Skeletal muscle satellite cell (primary cell): ENCODE data around the gene CCNO. TPM values are rescaled to one million over a fixed set of nuclear protein-coding genes. Genes with fewer than 3 reads are reported as not detected.

Experiments
- H3K27me3 ChIP-seq: 2 replicates; pipeline ENCODE4 v1.7.0; 2013; ENCODE audit warnings: low read length; ENCODE audit not compliant: control insufficient read depth, insufficient read depth
- H3K36me3 ChIP-seq: 2 replicates; pipeline ENCODE4 v1.7.0; 2013; ENCODE audit warnings: mild to moderate bottlenecking, control low read depth, low read length; ENCODE audit not compliant: insufficient read depth
- H3K4me1 ChIP-seq: 2 replicates; pipeline ENCODE4 v1.7.0; 2013; ENCODE audit warnings: low read length; ENCODE audit not compliant: control insufficient read depth, insufficient read depth
- H3K4me2 ChIP-seq: 2 replicates; pipeline ENCODE4 v1.7.0; 2013; ENCODE audit warnings: mild to moderate bottlenecking, low read length
- H3K4me3 ChIP-seq: 2 replicates; pipeline ENCODE4 v1.7.0; 2013; ENCODE audit warnings: low read length
- H3K9ac ChIP-seq: 2 replicates; pipeline ENCODE4 v1.7.0; 2013; ENCODE audit warnings: mild to moderate bottlenecking, low read depth, low read length, moderate library complexity
- H3K9me3 ChIP-seq: replicated peaks from 2 replicates; pipeline ENCODE4 v1.7.0; 2013; ENCODE audit warnings: mild to moderate bottlenecking, control low read depth, low read length
- total RNA-seq: library from RNA; depleted of rRNA; stranded (reverse); fragments of >200 nt; gene quantifications from 2 replicates; pipeline ENCODE4 v1.2.3, GENCODE V29; 2012; rRNA removed

Gene CCNO, protein sequence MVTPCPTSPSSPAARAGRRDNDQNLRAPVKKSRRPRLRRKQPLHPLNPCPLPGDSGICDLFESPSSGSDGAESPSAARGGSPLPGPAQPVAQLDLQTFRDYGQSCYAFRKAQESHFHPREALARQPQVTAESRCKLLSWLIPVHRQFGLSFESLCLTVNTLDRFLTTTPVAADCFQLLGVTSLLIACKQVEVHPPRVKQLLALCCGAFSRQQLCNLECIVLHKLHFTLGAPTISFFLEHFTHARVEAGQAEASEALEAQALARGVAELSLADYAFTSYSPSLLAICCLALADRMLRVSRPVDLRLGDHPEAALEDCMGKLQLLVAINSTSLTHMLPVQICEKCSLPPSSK
- total RNA-seq: 0.22 TPM in 1 of 2 replicates, not detected in the other

DNA sequence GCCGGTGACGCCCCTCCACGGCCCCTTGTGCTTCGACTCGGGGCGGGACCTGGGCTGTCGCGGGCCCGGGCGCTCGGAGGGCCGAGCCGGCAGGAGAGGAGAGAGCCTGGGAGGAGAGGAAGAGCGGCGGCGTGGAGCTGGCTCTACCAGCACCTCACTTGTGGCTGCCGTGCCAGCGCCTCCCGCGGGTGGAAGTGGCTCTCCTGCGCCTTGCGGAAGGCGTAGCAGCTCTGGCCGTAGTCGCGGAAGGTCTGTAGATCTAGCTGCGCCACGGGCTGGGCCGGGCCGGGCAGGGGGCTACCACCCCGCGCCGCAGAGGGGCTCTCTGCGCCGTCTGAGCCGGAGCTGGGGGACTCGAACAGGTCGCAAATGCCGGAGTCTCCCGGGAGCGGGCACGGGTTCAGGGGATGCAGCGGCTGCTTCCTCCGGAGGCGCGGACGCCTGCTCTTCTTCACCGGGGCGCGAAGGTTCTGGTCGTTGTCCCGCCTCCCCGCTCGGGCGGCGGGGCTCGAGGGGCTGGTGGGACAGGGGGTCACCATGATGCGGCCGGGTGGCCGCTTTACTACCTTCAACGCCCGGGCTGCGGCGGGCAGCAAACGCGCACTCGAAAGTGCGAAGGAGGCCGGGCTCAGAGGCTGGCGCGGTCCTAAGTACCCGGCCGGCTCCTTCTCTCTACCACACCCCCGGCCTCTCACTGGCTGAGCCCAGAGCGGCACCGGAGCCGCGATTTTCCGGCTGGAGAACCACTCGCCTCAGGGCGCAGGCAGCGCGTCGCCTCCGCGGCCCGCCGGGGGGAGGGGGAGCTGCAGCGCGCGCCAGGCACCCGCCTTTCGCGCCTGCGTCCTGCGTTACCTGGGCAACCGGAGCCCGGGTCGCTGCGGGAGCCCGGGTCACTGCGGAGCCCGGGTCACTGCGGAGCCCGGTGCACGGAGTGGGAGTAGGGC is at the start of gene CCNO:
Gene CCNO, minus strand, starts transcription at position 624 of the 944 bp plus-strand sequence. Its CDS starts 85 bp downstream, at position 539.
- H3K9ac ChIP-seq: peak within 1 kb of the TSS; percentile 34
- H3K9me3 ChIP-seq: no peaks in the 10 kb centered on the region
- peaks cover 23% of the 10 kb centered on the region for H3K4me1 ChIP-seq
- H3K27me3 ChIP-seq: peaks cover 62% of the 10 kb centered on the region
- H3K4me2 ChIP-seq: peak within 1 kb of the TSS; percentile 91
- H3K4me3 ChIP-seq: peak within 1 kb of the TSS; percentile 70
- H3K36me3 ChIP-seq: no peaks in the 10 kb centered on the region

DNA sequence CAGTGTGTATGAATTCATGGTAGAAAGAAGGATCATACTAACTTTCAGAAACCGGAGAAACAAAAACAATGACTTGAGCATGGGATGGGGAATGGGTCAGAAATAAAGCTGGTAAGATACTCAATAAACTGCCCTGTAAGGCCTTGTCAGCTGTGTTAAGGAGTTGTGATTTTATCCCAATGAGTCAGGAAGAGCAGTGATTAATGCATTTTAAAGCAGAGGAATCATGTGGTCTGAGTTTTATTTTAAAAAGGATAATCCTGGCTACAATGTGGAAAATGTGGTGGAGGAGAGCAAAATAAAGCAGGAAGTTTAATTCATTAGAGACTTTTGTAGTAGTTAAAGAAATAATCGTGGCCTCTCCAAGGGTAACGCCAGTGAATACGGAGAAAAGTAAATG is 45.4 kb upstream of the CCNO start:
- no peaks in the 10 kb centered on the region for H3K9me3 ChIP-seq
- peaks cover 68% of the 10 kb centered on the region for H3K36me3 ChIP-seq
- no peak overlapping the region for H3K9ac ChIP-seq
- H3K27me3 ChIP-seq: no peaks in the 10 kb centered on the region
- no peak overlapping the region for H3K4me3 ChIP-seq
- peaks cover 9% of the 10 kb centered on the region for H3K4me1 ChIP-seq
- H3K4me2 ChIP-seq: no peak overlapping the region

DNA sequence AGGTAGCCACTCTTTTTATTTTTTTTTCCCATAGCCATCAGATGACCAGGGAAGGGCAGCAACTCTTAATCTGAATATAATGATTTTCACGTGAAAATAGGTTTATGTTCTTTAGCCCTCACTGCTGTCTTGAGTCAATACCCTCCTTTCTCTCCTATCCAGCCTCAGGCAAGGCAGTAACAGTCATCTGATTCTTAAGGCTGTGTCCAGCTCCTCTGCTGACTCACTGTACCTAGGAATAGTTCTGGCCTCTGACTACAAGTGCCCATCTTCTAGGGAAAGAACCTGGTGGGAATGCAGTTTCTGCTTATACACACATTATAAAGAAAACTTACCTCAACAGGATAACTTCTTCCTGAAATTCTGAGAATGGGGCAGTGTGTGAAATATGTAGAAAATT is 43.4 kb upstream of the CCNO start:
- Histone ChIP-seq H3K4me3 (no peak overlapping the region), H3K4me1 (peaks cover 9% of the 10 kb centered on the region), H3K36me3 (peaks cover 68% of the 10 kb centered on the region), H3K9me3 (no peaks in the 10 kb centered on the region), H3K4me2 (no peak overlapping the region), H3K27me3 (no peaks in the 10 kb centered on the region), H3K9ac (no peak overlapping the region)

DNA sequence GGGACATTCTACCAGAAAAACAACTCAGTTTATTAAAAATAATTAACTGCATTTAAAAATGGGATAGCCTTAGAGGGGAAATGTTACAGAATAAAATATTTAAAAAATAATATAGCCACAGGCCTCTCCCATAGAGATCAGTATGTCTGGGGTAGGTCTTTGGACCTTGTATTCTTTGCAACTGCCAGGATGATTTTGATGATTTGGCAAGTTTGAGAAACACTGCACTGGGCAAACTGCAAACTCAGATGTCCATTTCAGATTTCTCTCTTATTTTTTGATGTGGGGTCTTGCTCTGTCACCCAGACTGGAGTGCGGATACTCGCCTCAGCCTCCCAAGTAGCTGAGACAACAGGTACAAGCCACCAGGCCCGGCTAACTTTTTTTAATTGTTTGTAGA is 24.9 kb upstream of the CCNO start:
- H3K36me3 ChIP-seq: peaks cover 72% of the 10 kb centered on the region
- no peak overlapping the region for H3K9ac ChIP-seq
- no peaks in the 10 kb centered on the region for H3K4me1 ChIP-seq
- H3K4me3 ChIP-seq: no peak overlapping the region
- no peak overlapping the region for H3K4me2 ChIP-seq
- H3K9me3 ChIP-seq: no peaks in the 10 kb centered on the region
- no peaks in the 10 kb centered on the region for H3K27me3 ChIP-seq

DNA sequence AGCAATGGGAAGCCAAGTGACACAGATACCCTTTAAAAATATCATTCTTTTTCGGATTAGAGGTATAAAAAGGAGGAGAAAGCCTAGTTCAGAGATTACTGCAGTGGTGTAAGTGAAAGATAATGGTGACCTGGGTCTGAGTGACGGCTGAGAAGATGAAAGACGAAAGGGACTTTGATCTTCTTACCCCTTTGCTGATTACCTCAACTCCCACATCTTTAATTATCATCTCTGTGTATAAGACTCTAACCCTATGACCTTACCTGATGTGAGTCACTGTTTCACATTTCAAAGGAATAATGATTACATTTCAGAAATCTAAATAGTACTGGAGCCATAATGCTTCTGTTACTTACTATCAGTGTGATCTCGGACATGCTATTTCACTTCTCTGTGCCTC is 21.4 kb upstream of the CCNO start:
- H3K4me2 ChIP-seq: no peak overlapping the region
- H3K9me3 ChIP-seq: no peaks in the 10 kb centered on the region
- H3K36me3 ChIP-seq: peaks cover 47% of the 10 kb centered on the region
- no peak overlapping the region for H3K4me3 ChIP-seq
- H3K4me1 ChIP-seq: no peaks in the 10 kb centered on the region
- H3K9ac ChIP-seq: no peak overlapping the region
- H3K27me3 ChIP-seq: no peaks in the 10 kb centered on the region

DNA sequence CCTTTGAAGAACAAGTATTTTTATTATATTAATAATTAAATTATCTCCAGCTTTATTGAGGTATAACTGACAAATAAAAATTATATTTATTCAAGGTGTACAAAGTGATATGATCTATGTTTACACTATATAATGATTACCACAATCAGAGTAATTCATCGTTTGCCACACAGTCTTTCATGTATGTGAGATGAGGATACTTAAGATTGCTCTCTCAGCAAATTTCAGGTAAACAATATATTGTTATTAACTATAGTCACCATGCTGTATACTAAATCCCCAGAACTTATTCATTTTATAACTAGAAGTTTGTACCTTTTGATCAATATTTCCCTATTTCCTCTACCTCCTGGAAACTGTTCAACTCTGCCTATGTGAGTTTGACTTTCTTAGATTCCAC is 16.7 kb upstream of the CCNO start:
- Histone ChIP-seq H3K27me3 (no peaks in the 10 kb centered on the region), H3K9ac (no peak overlapping the region), H3K9me3 (no peaks in the 10 kb centered on the region), H3K4me2 (no peak overlapping the region), H3K36me3 (peaks cover 9% of the 10 kb centered on the region), H3K4me1 (no peaks in the 10 kb centered on the region), H3K4me3 (no peak overlapping the region)

DNA sequence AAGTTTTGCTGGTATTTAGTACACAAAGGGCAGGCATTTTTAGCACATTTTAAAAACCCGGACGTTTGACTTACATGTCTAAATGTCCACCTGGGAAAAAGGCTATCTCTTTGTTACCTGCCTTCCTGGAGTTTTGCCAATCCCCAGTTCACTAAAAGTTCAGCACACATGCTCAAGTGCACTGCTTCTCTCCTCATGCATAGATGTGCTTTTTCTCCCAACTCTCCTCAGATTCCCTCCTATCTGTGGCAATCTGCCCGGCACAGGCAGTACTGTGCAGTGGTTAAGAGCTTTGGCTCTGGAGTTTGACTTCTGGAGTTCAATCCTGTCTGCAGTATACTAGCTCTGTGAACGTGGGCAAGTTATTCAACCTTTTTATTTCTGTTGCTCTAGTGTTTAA is 8.3 kb upstream of the CCNO start:
- Histone ChIP-seq H3K4me3 (no peak overlapping the region), H3K9ac (no peak overlapping the region), H3K4me2 (no peak overlapping the region), H3K9me3 (no peaks in the 10 kb centered on the region), H3K4me1 (no peaks in the 10 kb centered on the region), H3K27me3 (peaks cover 26% of the 10 kb centered on the region), H3K36me3 (no peaks in the 10 kb centered on the region)

DNA sequence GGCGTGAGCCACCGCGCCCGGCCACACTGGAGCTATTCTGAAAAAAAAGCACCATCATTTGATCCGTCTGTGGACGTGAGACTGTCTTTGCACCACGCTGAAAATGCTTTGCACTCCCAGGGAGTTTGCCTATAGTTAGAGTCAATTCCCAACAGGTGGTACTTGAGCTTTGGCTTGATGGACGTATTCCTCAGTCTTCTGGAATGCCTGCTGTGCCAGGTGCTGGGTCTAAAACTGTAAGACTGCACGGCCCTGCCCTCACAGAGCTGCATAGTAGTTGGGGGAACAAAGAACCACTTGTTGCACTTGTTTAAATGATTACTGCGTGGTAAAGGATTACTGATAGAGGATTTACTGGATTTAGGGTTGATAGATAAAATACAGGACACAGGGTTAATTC is 3.4 kb upstream of the CCNO start:
- H3K9me3 ChIP-seq: no peaks in the 10 kb centered on the region
- no peak overlapping the region for H3K4me3 ChIP-seq
- H3K9ac ChIP-seq: no peak overlapping the region
- H3K27me3 ChIP-seq: peaks cover 45% of the 10 kb centered on the region
- H3K4me2 ChIP-seq: no peak overlapping the region
- H3K36me3 ChIP-seq: no peaks in the 10 kb centered on the region
- H3K4me1 ChIP-seq: peaks cover 18% of the 10 kb centered on the region

DNA sequence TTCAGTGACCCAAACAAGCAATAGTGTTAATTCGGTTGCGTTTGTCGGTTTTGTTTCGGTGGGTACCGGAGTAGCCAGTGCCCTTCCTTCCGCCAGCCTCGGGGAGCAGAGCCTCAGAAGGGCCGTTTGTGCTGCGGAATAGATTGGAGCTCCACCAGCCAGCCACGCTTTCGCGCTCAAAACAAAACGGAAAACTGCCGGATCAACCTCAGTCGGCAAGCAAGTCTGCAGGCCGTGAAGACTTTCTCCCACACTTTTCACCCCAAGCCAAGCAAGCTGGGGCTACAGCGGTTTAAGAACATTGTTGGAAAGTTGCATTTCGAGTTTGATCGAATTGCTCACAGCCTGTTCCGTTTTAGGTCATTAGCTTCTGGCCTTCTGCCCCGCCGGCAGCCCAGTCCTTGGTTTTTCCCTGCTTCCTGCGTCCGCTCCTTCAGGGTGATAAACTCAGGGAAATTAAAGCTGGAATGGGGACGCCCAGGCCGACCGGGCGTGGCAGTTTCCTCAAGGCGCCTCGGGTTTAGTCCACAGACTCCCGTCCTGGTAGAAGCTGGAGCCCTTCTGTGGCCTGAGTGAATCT is 803 bp upstream of the CCNO start:
- peaks cover 23% of the 10 kb centered on the region for H3K4me1 ChIP-seq
- peak overlapping the region; percentile 70 for H3K4me3 ChIP-seq
- H3K27me3 ChIP-seq: peaks cover 56% of the 10 kb centered on the region
- peak overlapping the region; percentile 34 for H3K9ac ChIP-seq
- peak overlapping the region; percentile 91 for H3K4me2 ChIP-seq
- H3K9me3 ChIP-seq: no peaks in the 10 kb centered on the region
- no peaks in the 10 kb centered on the region for H3K36me3 ChIP-seq

DNA sequence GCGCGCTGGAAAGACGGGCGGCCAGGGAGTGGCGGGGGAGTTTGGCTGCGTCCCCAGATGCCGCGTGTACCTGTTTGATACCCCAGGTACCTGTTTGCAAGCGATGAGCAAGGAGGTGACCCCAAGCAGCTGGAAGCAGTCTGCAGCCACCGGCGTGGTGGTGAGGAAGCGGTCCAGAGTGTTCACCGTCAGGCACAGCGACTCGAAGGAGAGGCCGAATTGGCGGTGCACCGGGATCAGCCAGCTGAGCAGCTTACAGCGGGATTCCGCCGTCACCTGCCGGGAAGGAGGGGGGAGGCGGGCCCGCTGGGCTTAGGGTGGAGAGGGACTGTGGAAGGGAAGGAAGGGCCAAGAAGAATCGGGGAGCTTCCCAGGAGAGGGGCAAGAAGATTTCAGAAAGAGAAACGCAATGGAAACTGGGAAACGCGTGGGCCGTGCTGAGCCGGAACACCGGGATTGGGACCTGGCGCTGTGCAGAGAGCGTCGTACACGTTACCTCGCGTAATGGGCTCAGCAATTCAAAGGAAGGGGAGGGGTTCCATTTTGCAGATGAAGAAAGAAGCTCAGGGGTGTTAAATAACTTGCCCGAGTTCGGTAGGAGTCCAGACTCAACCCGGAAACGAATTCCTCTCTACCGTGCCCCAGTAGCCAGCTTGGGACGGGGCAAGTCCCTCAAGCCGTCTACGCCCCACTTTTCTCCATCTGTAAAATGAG is 980 bp downstream of the CCNO start:
- Histone ChIP-seq H3K27me3 (peaks cover 66% of the 10 kb centered on the region), H3K9ac (peak overlapping the region; percentile 34), H3K4me3 (peak overlapping the region; percentile 70)

DNA sequence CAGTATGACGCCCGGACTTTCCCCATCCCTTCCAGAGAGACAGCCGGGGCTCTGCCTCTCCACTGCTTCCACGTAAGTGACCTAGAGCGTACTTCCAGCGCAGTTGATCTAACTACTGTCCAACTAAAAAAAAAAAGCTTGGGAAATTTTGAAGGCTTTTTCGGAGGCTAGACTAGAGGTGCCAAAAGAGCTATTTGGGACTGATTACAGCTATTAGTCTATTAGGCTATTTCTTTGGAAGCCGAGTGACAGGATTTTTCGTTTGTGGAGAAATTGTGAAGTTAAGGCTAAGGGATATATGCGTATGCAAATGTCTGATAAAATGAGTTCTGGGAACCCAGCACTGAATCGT is 1.5 kb downstream of the CCNO start:
- Histone ChIP-seq H3K27me3 (peaks cover 65% of the 10 kb centered on the region), H3K9me3 (no peaks in the 10 kb centered on the region), H3K9ac (no peak overlapping the region), H3K4me2 (peak overlapping the region; percentile 91), H3K4me1 (peaks cover 31% of the 10 kb centered on the region), H3K4me3 (peak overlapping the region; percentile 70), H3K36me3 (no peaks in the 10 kb centered on the region)

More for the DNA sequence above, 980 bp downstream of the CCNO start:
- Histone ChIP-seq H3K36me3 (no peaks in the 10 kb centered on the region), H3K4me1 (peaks cover 26% of the 10 kb centered on the region), H3K9me3 (no peaks in the 10 kb centered on the region), H3K4me2 (peak overlapping the region; percentile 91)
